Endometrial microvascular endothelial cells (primary cell): ENCODE results near the gene BASP1. TPM values are rescaled to one million over a fixed set of nuclear protein-coding genes. Genes with fewer than 3 reads are reported as not detected.
"Not testable (repeated sequence)": the region's sequence is repeated elsewhere in the genome, so short reads cannot be mapped to it uniquely, and the experiment has no call there.

Experiments
- in situ Hi-C: cut with HindIII; loops from 2 replicates; pipeline ENCODE4 v1.10.0; 2017; ENCODE audit warnings: low sequenced_read_pairs, low pct_unique_long_range_greater_than_20kb; ENCODE audit errors: inconsistent ontology term
- total RNA-seq: library from RNA; depleted of rRNA; stranded (reverse); fragments of >200 nt; gene quantifications from one replicate; pipeline ENCODE4 v1.2.3, GENCODE V29; 2015; ENCODE audit errors: inconsistent ontology term

BASP1 gene
- total RNA-seq, 1 donor from 2014 or later: 117 TPM

GRCh38 chr5:17304282-17304681 lies 86.9 kb downstream of the BASP1 start:
- in situ Hi-C loops: no loop called here

- in situ Hi-C loops: no loop called here
Observed at GRCh38 chr5:17305017-17305416, 87.6 kb downstream of the BASP1 start.

- in situ Hi-C loops: no loop called here
Observed at GRCh38 chr5:17305964-17306725, 88.7 kb downstream of the BASP1 start.

- in situ Hi-C loops: no loop called here
Observed at GRCh38 chr5:17306726-17307091, 89.3 kb downstream of the BASP1 start.

- in situ Hi-C loops: not testable (repeated sequence)
Observed at GRCh38 chr5:17307440-17307839, 90.0 kb downstream of the BASP1 start.

GRCh38 chr5:17308326-17309065 lies 91.1 kb downstream of the BASP1 start:
- in situ Hi-C loops: no loop called here

- in situ Hi-C loops: no loop called here
Observed at GRCh38 chr5:17309462-17309861, 92.0 kb downstream of the BASP1 start.

GRCh38 chr5:17310502-17310901 lies 93.1 kb downstream of the BASP1 start:
- in situ Hi-C loops: not testable (repeated sequence)

GRCh38 chr5:17311811-17312210 lies 94.4 kb downstream of the BASP1 start:
- in situ Hi-C loops: not testable (repeated sequence)

- in situ Hi-C loops: no loop called here
Observed at GRCh38 chr5:17312358-17312757, 94.9 kb downstream of the BASP1 start.

- in situ Hi-C loops: no loop called here
Observed at GRCh38 chr5:17314907-17315471, 97.6 kb downstream of the BASP1 start.

GRCh38 chr5:17315710-17316221 lies 98.3 kb downstream of the BASP1 start:
- in situ Hi-C loops: no loop called here

- in situ Hi-C loops: no loop called here
Observed at GRCh38 chr5:17316970-17317459, 99.6 kb downstream of the BASP1 start.

GRCh38 chr5:17317473-17317872 lies 100.0 kb downstream of the BASP1 start:
- in situ Hi-C loops: no loop called here

- in situ Hi-C loops: not testable (repeated sequence)
Observed at GRCh38 chr5:17319095-17319494, 101.7 kb downstream of the BASP1 start.

- in situ Hi-C loops: no loop called here
Observed at GRCh38 chr5:17325770-17326599, 108.6 kb downstream of the BASP1 start.
